Activated CD4-positive, alpha-beta T cell treated with anti-CD3 and anti-CD28 coated beads for 36 hours (primary cell): ENCODE results near the gene SPACA6. TPM values are rescaled to one million over a fixed set of nuclear protein-coding genes. Genes with fewer than 3 reads are reported as not detected.
"Not testable (repeated sequence)": the region's sequence is repeated elsewhere in the genome, so short reads cannot be mapped to it uniquely, and the experiment has no call there.

Source experiments
- ATAC-seq: fragments of 200-7000 bp; cut with Tn5 transposase; one replicate; pipeline ENCODE4 v1.10.0; 2021; ENCODE audit warnings: mild to moderate bottlenecking, moderate library complexity
- CTCF ChIA-PET: fragments of 350-600 bp; sonication (Branson Sonifier 250); formaldehyde crosslinking; loops from one replicate; lab custom pipeline; 2021; ENCODE audit warnings: antibody characterized with exemption; lab: Charles Lee
- POLR2A ChIA-PET: fragments of 350-600 bp; sonication (Branson Sonifier 250); formaldehyde crosslinking; loops from one replicate; lab custom pipeline; 2021; ENCODE audit warnings: antibody characterized with exemption, inconsistent platforms; lab: Charles Lee
- DNase-seq: peaks from one replicate; pipeline ENCODE4 v3.0.0-alpha.2; 2020
- H3K27ac Mint-ChIP-seq: one replicate; pipeline ENCODE4 v1.8.0; 2021; ENCODE audit warnings: mixed read lengths
- H3K27me3 Mint-ChIP-seq: one replicate; pipeline ENCODE4 v1.8.0; 2021; ENCODE audit warnings: mixed read lengths
- H3K36me3 Mint-ChIP-seq: one replicate; pipeline ENCODE4 v1.8.0; 2021; ENCODE audit warnings: low read depth, mixed read lengths
- H3K4me1 Mint-ChIP-seq: one replicate; pipeline ENCODE4 v1.8.0; 2021; ENCODE audit warnings: mixed read lengths
- H3K4me3 Mint-ChIP-seq: one replicate; pipeline ENCODE4 v1.8.0; 2021; ENCODE audit warnings: mild to moderate bottlenecking, moderate library complexity, mixed read lengths
- H3K9me3 Mint-ChIP-seq: one replicate; pipeline ENCODE4 v1.8.0; 2021; ENCODE audit warnings: low read depth, mixed read lengths
- intact Hi-C, 2 experiments: fragments of 100-400 bp; cut with DNase I in 1 of 2; cut with micrococcal nuclease in 1 of 2; formaldehyde crosslinking; loops; one replicate each; pipeline versions ENCODE4 v1.14.2 to v1.15.1; 2022 to 2024; cut with DNase I, micrococcal nuclease
- total RNA-seq, 2 experiments: library from RNA; stranded (reverse); gene quantifications; one replicate each; pipeline ENCODE4 v1.2.3, GENCODE V29; 2021

SPACA6 gene
- total RNA-seq, 2 experiments from 2014 or later, result 8.3 to 9.1 TPM

- POLR2A ChIA-PET, result no interaction called here
- CTCF ChIA-PET, result no interaction called here
- intact Hi-C loops, result loop anchor here in 1 of 2 experiments (10.0 kb wide), 1 partner anchor 110 kb away; no protein-coding TSS in a partner anchor
Observed at GRCh38 chr19:51664997-51665396, 28.1 kb upstream of the SPACA6 start.

GRCh38 chr19:51668216-51668615 lies 24.9 kb upstream of the SPACA6 start:
- Mint-ChIP-seq H3K4me3 (no peak overlapping the region), H3K27ac (no peak overlapping the region), H3K4me1 (peaks cover 11% of the 10 kb centered on the region), H3K9me3 (peaks cover 3% of the 10 kb centered on the region), H3K27me3 (peaks cover 18% of the 10 kb centered on the region), H3K36me3 (no peaks in the 10 kb centered on the region)
- POLR2A ChIA-PET, result no interaction called here
- ATAC-seq (no peak), DNase-seq (no peak)
- CTCF ChIA-PET, result interaction anchor here (1.0 to 4.5 kb wide), 3 partner anchors 9 to 110 kb away, joined by 4 to 47 read pairs (median 5); no protein-coding TSS in a partner anchor
- intact Hi-C loops, result loop anchor here (2.0 to 10.0 kb wide), 3 partner anchors 21 to 117 kb away; no protein-coding TSS in a partner anchor

More at GRCh38 chr19:51664997-51665396, 28.1 kb upstream of the SPACA6 start:
- Mint-ChIP-seq H3K27me3 (peaks cover 26% of the 10 kb centered on the region), H3K36me3 (no peaks in the 10 kb centered on the region), H3K4me1 (peaks cover 11% of the 10 kb centered on the region), H3K27ac (no peak overlapping the region), H3K9me3 (peaks cover 3% of the 10 kb centered on the region), H3K4me3 (no peak overlapping the region)
- DNase-seq, result no peak
- ATAC-seq, result no peak

- CTCF ChIA-PET, result interaction anchor here (0.7 to 10.1 kb wide), 9 partner anchors 16 to 239 kb away, joined by 3 to 77 read pairs (median 5); no protein-coding TSS in a partner anchor
- POLR2A ChIA-PET, H3K36me3 Mint-ChIP-seq, H3K4me1 Mint-ChIP-seq, H3K27me3 Mint-ChIP-seq, H3K27ac Mint-ChIP-seq, H3K9me3 Mint-ChIP-seq, H3K4me3 Mint-ChIP-seq, intact Hi-C loops: not testable (repeated sequence)
- DNase-seq (peak; percentile 46), ATAC-seq (peak; percentile 53)
Observed at GRCh38 chr19:51675911-51676565, 17.1 kb upstream of the SPACA6 start.

GRCh38 chr19:51676566-51677083 lies 16.5 kb upstream of the SPACA6 start:
- ATAC-seq (peak; percentile 55), DNase-seq (peak; percentile 25)
- intact Hi-C loops, result no loop called here
- peaks cover 10% of the 10 kb centered on the region for H3K4me1 Mint-ChIP-seq
- H3K9me3 Mint-ChIP-seq, result no peaks in the 10 kb centered on the region
- no peak overlapping the region for H3K4me3 Mint-ChIP-seq
- H3K36me3 Mint-ChIP-seq, result no peaks in the 10 kb centered on the region
- H3K27ac Mint-ChIP-seq, result peak overlapping the region; percentile 51
- peaks cover 7% of the 10 kb centered on the region for H3K27me3 Mint-ChIP-seq
- POLR2A ChIA-PET, result no interaction called here
- CTCF ChIA-PET, result interaction anchor here (0.7 to 10.1 kb wide), 10 partner anchors 8 to 239 kb away, joined by 3 to 77 read pairs (median 5); no protein-coding TSS in a partner anchor

- ChIA-PET CTCF (interaction anchor here (10.1 kb wide), 1 partner anchor 20 kb away, joined by 77 read pairs; no protein-coding TSS in a partner anchor), POLR2A (no interaction called here)
- peaks cover 5% of the 10 kb centered on the region for H3K9me3 Mint-ChIP-seq
- H3K36me3 Mint-ChIP-seq, result no peaks in the 10 kb centered on the region
- peaks cover 5% of the 10 kb centered on the region for H3K27me3 Mint-ChIP-seq
- H3K4me1 Mint-ChIP-seq, result peaks cover 10% of the 10 kb centered on the region
- DNase-seq (no peak), ATAC-seq (no peak)
- intact Hi-C loops, result no loop called here
- no peak overlapping the region for H3K27ac Mint-ChIP-seq
- H3K4me3 Mint-ChIP-seq, result no peak overlapping the region
Observed at GRCh38 chr19:51680474-51680873, 12.7 kb upstream of the SPACA6 start.

DNA sequence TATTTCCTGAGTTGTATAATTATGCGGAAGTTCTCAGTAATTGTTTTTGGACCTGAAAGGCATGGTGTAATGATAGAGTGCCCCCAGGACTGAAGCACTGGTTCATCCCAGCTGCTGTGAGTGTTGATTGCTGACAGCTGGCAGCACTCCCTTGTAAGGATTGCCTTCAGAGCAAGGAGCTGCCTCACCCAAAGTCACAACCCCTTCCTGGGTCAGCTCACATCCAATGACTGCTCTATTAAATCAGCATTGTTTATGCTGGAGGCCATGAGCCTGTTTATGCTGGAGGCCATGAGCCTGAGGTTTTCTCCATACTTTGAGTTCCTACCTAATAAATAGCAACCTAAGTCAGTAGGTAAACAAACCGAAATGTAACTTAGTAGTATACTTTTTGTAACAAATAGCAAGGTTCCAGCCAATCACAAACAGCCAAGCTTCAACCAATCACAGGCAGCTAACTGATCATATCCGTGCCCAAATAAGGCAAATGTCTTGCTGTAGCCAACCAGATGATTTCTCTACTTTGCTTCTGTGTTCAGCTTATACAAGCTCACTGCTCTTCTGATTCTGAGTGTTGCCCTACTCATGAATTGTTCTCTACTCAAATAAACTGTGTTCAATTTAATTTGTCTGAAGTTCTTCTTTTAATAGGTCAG lies 11.7 kb upstream of the SPACA6 start:
- intact Hi-C loops, result no loop called here
- CTCF ChIA-PET, result interaction anchor here (0.7 to 10.1 kb wide), 2 partner anchors 21 to 22 kb away, joined by 3 to 77 read pairs; no protein-coding TSS in a partner anchor
- POLR2A ChIA-PET, result no interaction called here

DNA sequence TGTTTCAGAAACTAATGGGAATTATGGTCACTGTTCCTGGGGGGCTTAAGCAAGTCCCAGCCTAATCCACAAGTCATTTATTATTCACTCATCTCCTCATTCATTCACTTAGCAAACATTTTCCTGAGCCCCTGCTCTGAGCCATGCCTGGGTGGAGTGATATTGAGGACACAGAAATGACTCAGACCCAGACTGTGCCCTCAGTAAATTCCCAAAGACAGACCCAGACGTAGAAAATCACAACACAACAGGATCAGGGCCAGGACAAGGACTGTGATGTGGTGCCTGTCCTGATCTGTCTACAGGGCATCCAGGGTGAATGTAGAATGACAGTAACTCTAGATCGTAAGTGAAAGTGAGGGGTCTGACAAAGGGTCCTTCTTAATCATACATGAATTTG lies 7.0 kb upstream of the SPACA6 start:
- H3K36me3 Mint-ChIP-seq, result peaks cover 1% of the 10 kb centered on the region
- no peak overlapping the region for H3K4me3 Mint-ChIP-seq
- DNase-seq, result no peak
- H3K9me3 Mint-ChIP-seq, result peaks cover 7% of the 10 kb centered on the region
- H3K27ac Mint-ChIP-seq, result no peak overlapping the region
- ChIA-PET CTCF (no interaction called here), POLR2A (no interaction called here)
- no peak for ATAC-seq
- H3K27me3 Mint-ChIP-seq, result no peaks in the 10 kb centered on the region
- H3K4me1 Mint-ChIP-seq, result peaks cover 11% of the 10 kb centered on the region
- intact Hi-C loops, result no loop called here

More for the DNA sequence above, 11.7 kb upstream of the SPACA6 start:
- Mint-ChIP-seq H3K4me3 (no peak overlapping the region), H3K4me1 (peaks cover 8% of the 10 kb centered on the region), H3K9me3 (peaks cover 7% of the 10 kb centered on the region), H3K36me3 (no peaks in the 10 kb centered on the region), H3K27me3 (peaks cover 5% of the 10 kb centered on the region), H3K27ac (no peak overlapping the region)
- ATAC-seq, result no peak
- no peak for DNase-seq

DNA sequence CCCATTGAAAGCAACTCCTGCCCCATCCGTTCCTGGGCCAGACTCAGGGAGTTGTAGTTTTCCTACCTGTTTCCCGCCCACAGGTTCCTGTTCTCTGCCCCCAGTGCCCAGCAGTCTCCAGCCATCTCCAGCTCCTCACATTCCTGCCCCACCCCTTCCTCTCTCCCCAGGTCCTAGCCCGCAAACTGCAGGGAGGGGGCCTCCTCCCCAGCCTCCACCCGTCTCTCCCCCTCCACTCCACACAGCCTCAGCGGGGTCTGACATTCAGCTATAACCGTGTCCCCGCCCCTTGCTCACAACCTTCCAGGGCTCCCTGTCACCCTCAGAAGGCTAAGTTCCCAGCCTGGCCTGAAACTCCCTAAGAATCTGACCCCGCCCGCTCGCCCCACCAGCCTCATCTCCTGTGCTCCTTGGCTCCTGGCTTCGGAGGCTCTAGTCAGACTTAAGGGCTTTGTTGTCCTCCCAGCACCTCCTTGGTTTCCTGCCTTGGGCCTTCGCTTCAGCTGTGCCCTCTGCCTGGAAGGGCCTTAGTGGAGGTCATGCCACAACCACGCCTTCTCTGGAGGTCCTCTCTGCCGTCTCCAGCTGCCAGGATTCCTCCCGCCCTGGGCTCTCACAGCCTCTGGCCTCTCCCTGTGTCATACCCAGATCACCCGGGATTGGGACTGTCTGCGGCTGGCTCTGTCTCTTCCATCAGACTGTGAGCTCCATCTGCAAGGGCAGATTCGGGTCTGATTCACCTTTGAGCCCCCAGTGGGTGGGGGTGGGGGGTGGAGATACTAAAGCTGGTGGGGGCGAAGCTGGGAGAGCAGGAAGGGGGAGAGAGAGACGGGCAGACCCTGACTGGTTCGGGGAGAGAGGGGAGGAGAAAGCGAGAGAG lies 5.1 kb upstream of the SPACA6 start:
- no peaks in the 10 kb centered on the region for H3K27me3 Mint-ChIP-seq
- ATAC-seq, result no peak
- DNase-seq, result no peak
- peak overlapping the region; percentile 49 for H3K27ac Mint-ChIP-seq
- H3K9me3 Mint-ChIP-seq, result peaks cover 7% of the 10 kb centered on the region
- H3K4me1 Mint-ChIP-seq, result peaks cover 15% of the 10 kb centered on the region
- peaks cover 1% of the 10 kb centered on the region for H3K36me3 Mint-ChIP-seq
- CTCF ChIA-PET, result no interaction called here
- H3K4me3 Mint-ChIP-seq, result peak overlapping the region; percentile 67
- intact Hi-C loops, result loop anchor here in 1 of 2 experiments (2.0 kb wide), 1 partner anchor 19 kb away; no protein-coding TSS in a partner anchor
- POLR2A ChIA-PET, result interaction anchor here (0.6 kb wide), 2 partner anchors 18 to 27 kb away, joined by 3 to 6 read pairs; no protein-coding TSS in a partner anchor

DNA sequence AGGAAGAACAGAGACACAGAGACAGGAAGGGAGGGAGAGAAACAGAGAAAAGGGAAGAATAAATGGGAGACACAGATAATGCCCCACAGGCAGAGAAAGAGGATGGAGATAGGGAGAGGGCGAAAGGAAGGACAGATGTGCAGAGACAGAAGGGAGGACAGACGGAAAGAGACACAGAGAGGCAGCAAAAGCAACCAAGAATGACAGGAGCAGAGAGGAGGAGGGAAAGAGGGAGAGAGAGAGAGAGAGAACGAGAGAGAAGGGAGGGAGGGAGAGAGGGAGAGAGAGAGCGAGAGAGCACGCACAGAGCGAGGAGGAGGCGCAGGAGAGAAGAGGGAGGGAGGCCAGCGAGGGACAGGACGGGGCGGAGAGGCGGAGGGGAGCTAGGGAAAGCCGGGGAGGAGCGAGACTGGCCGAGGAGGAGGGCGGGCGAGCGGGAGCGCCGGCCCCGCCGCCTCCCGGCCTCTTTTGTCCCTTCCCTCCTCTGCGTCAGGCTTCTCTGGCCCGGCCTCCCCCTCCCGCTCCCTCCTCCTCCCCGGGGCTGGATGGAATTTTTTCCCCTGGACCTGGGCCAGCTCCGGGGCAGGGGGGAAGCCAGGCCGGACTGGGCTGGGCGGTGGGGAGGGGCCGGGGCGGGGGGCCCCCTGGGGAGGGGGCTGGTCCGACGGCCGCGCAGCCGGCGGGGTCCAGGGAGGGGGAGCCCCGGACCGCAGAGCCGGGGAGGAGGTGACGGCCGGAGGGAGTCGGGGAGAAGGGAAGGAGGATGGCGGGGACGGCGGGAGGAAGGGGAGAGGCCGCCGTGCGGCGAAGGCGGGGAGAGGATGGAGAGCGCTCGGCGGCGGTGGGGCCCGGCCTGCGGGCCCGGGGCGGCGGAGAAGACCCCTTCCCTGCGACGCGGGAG lies 4.2 kb upstream of the SPACA6 start:
- POLR2A ChIA-PET, result interaction anchor here (0.6 kb wide), 1 partner anchor 19 kb away, joined by 3 read pairs; no protein-coding TSS in a partner anchor
- DNase-seq, result peak; percentile 50
- H3K27ac Mint-ChIP-seq, result peak overlapping the region; percentile 49

More for the DNA sequence above, 4.2 kb upstream of the SPACA6 start:
- no peaks in the 10 kb centered on the region for H3K27me3 Mint-ChIP-seq
- intact Hi-C loops, result loop anchor here in 1 of 2 experiments (2.0 kb wide), 1 partner anchor 20 kb away; no protein-coding TSS in a partner anchor
- CTCF ChIA-PET, result interaction anchor here (0.6 to 1.2 kb wide), 2 partner anchors 15 to 124 kb away, joined by 3 read pairs; no protein-coding TSS in a partner anchor
- peak overlapping the region; percentile 90 for H3K4me3 Mint-ChIP-seq
- H3K4me1 Mint-ChIP-seq, result peaks cover 15% of the 10 kb centered on the region
- peaks cover 1% of the 10 kb centered on the region for H3K36me3 Mint-ChIP-seq
- ATAC-seq, result no peak
- H3K9me3 Mint-ChIP-seq, result peaks cover 7% of the 10 kb centered on the region
